Peyer's patch (tissue), 4 donors: ENCODE data around the gene NXT1.

Experiments used
- CTCF ChIP-seq, 6 experiments: fragments of 450-650 bp in 4 of 6; fragments of 200-600 bp in 2 of 6; sonication (generic) in 1 of 6; IDR thresholded peaks; one replicate each; pipeline ENCODE4 v1.5.1; 2017 to 2019; ENCODE audit warnings: antibody characterized with exemption in 6 of 6, mild to moderate bottlenecking in 3 of 6, moderate library complexity in 1 of 6
- POLR2A ChIP-seq, 2 donors: fragments of 450-650 bp; IDR thresholded peaks; one replicate each; pipeline ENCODE4 v1.5.1; 2017; ENCODE audit warnings: antibody characterized with exemption in 2 of 2, mild to moderate bottlenecking in 2 of 2, moderate library complexity in 2 of 2

- TF ChIP-seq CTCF (IDR thresholded peaks at IDR 0.05) = no peak
- TF ChIP-seq POLR2A (IDR thresholded peaks at IDR 0.05) = no peak
Observed at GRCh38 chr20:23331450-23332350, 18.9 kb upstream of the NXT1 start.
